ENCODE measurements around the gene SSTR1. TPM values are rescaled to one million over a fixed set of nuclear protein-coding genes. Genes with fewer than 3 reads are reported as not detected.

SSTR1 gene
- total and polyA plus RNA-seq, 2 of the 13 experiments (the other 11 are each of a cell fraction or from before 2014, with no cell fraction given) = 0.04 TPM

DNA sequence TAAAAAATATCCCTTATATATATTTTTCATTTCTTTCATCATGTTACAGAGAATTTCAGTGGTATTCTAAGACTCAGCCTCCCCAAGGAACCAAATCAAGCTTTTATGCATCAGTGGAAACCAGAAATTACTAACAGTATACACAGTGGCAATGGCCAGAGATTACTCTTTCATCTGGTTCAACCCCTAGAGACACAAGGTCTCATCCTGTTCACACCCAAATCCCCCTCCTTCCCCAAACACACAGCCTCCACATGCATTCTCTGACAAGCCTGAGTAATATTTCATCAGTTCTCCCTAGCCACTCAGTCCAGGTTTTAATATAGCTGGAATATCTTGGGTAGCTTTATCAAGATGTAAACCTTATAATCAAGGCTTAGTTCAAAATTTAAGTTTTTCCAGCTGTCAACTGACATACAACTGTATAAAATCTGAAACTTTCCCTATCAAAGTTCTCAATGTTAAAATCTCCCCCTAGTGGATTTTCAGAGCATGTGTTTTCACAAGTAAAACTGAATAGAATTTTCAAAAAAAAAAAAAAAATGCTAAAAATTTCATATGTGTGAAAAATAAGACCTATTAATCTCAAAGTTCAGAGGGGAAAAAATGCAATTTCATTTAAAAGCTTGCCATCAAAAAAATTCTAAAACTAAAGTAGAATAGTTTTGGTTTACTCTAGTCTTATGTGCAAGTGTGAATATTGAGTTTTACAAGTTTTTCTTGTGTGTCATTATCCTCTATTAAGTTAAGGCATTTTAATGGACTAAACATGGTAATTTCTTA is 10.5 kb upstream of the SSTR1 start:
- no peaks in the 10 kb centered on the region for H3K79me2 ChIP-seq (ENCODE audit: insufficient read depth, low read length)
- intact Hi-C loops (cut with micrococcal nuclease; ENCODE audit: unreplicated experiment) = loop anchor here (1.0 to 5.0 kb wide), 5 partner anchors 211 to 966 kb away; no protein-coding TSS in a partner anchor
- H2AFZ ChIP-seq (ENCODE audit: low read length) = no peak overlapping the region
- TF ChIP-seq ZNF431 (CRISPR knock-in tag; IDR thresholded peaks at IDR 0.05; ENCODE audit: borderline replicate concordance, low read depth) (no peak), HNRNPK (IDR thresholded peaks at IDR 0.05; ENCODE audit: low read depth, low read length, poor library complexity, severe bottlenecking) (peak; percentile 8), PPARG (CRISPR knock-in tag; conservative IDR thresholded peaks at IDR 0.05) (no peak), SMC3 (IDR thresholded peaks at IDR 0.05; ENCODE audit: low read length) (peak; percentile 43; the same call in 1 of the 2 replicates), STAG1 (CRISPR knock-in tag; IDR thresholded peaks at IDR 0.05) (0 out of 2 replicates have a peak, but pooled peaks have one; percentile 4), TCF12 (IDR thresholded peaks at IDR 0.05) (no peak), TCF12 (CRISPR knock-in tag; IDR thresholded peaks at IDR 0.05) (no peak)
- TF ChIP-seq, protein P1, sequence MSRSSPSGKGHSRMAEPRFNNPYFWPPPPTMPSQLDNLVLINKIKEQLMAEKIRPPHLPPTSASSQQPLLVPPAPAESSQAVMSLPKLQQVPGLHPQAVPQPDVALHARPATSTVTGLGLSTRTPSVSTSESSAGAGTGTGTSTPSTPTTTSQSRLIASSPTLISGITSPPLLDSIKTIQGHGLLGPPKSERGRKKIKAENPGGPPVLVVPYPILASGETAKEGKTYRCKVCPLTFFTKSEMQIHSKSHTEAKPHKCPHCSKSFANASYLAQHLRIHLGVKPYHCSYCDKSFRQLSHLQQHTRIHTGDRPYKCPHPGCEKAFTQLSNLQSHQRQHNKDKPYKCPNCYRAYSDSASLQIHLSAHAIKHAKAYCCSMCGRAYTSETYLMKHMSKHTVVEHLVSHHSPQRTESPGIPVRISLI (CRISPR knock-in tag; IDR thresholded peaks at IDR 0.05; ENCODE audit: borderline replicate concordance) = 0 out of 2 replicates have a peak, but pooled peaks have one; percentile 44
- TF ChIP-seq, protein P2, sequence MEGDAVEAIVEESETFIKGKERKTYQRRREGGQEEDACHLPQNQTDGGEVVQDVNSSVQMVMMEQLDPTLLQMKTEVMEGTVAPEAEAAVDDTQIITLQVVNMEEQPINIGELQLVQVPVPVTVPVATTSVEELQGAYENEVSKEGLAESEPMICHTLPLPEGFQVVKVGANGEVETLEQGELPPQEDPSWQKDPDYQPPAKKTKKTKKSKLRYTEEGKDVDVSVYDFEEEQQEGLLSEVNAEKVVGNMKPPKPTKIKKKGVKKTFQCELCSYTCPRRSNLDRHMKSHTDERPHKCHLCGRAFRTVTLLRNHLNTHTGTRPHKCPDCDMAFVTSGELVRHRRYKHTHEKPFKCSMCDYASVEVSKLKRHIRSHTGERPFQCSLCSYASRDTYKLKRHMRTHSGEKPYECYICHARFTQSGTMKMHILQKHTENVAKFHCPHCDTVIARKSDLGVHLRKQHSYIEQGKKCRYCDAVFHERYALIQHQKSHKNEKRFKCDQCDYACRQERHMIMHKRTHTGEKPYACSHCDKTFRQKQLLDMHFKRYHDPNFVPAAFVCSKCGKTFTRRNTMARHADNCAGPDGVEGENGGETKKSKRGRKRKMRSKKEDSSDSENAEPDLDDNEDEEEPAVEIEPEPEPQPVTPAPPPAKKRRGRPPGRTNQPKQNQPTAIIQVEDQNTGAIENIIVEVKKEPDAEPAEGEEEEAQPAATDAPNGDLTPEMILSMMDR (CRISPR knock-in tag; IDR thresholded peaks at IDR 0.05) = peak; percentile 29; the same call in 1 of the 2 replicates
- TF ChIP-seq, protein P3, sequence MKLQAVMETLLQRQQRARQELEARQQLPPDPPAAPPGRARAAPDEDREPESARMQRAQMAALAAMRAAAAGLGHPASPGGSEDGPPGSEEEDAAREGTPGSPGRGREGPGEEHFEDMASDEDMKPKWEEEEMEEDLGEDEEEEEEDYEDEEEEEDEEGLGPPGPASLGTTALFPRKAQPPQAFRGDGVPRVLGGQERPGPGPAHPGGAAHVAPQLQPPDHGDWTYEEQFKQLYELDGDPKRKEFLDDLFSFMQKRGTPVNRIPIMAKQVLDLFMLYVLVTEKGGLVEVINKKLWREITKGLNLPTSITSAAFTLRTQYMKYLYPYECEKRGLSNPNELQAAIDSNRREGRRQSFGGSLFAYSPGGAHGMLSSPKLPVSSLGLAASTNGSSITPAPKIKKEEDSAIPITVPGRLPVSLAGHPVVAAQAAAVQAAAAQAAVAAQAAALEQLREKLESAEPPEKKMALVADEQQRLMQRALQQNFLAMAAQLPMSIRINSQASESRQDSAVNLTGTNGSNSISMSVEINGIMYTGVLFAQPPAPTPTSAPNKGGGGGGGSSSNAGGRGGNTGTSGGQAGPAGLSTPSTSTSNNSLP (IDR thresholded peaks at IDR 0.05; ENCODE audit: low read depth, low read length) = peak; percentile 69; the same call in 1 of the 2 replicates
- TF ChIP-seq, protein P4, sequence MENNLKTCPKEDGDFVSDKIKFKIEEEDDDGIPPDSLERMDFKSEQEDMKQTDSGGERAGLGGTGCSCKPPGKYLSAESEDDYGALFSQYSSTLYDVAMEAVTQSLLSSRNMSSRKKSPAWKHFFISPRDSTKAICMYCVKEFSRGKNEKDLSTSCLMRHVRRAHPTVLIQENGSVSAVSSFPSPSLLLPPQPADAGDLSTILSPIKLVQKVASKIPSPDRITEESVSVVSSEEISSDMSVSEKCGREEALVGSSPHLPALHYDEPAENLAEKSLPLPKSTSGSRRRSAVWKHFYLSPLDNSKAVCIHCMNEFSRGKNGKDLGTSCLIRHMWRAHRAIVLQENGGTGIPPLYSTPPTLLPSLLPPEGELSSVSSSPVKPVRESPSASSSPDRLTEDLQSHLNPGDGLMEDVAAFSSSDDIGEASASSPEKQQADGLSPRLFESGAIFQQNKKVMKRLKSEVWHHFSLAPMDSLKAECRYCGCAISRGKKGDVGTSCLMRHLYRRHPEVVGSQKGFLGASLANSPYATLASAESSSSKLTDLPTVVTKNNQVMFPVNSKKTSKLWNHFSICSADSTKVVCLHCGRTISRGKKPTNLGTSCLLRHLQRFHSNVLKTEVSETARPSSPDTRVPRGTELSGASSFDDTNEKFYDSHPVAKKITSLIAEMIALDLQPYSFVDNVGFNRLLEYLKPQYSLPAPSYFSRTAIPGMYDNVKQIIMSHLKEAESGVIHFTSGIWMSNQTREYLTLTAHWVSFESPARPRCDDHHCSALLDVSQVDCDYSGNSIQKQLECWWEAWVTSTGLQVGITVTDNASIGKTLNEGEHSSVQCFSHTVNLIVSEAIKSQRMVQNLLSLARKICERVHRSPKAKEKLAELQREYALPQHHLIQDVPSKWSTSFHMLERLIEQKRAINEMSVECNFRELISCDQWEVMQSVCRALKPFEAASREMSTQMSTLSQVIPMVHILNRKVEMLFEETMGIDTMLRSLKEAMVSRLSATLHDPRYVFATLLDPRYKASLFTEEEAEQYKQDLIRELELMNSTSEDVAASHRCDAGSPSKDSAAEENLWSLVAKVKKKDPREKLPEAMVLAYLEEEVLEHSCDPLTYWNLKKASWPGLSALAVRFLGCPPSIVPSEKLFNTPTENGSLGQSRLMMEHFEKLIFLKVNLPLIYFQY (CRISPR knock-in tag; IDR thresholded peaks at IDR 0.05; ENCODE audit: borderline replicate concordance) = no peak
- no peaks in the 10 kb centered on the region for H3K36me3 ChIP-seq (replicated peaks in 1 of 2; ENCODE audit: control insufficient read depth in 1 of 2, insufficient read depth in 2 of 2, low read length in 2 of 2)
- no peaks in the 10 kb centered on the region; a peak in 1 of 5 replicates for H3K27me3 ChIP-seq (ENCODE audit: control insufficient read depth in 1 of 2, insufficient read depth in 2 of 2, low read length in 2 of 2)
- FAIRE-seq = peak; percentile 39
- CTCF ChIA-PET (ENCODE audit: low intra/inter-chr PET ratio, low total read pairs) = interaction anchor here (0.8 to 1.5 kb wide), 3 partner anchors 212 to 488 kb away, joined by 3 to 12 read pairs (median 8); no protein-coding TSS in a partner anchor
- no peaks in the 10 kb centered on the region for H3K9me3 ChIP-seq (ENCODE audit: low read length)
- no peaks in the 10 kb centered on the region for H3K4me1 ChIP-seq (ENCODE audit: insufficient read depth, low read length)
- no peak overlapping the region for H3K27ac ChIP-seq (ENCODE audit: extremely low read length, insufficient read depth, low read length)
- no peak overlapping the region for H3K4me3 ChIP-seq (replicated peaks in 1 of 3; ENCODE audit: insufficient read depth in 1 of 3, low read depth in 2 of 3, low read length in 3 of 3)
- DNase-seq (ENCODE audit: low spot score) = no peak
- in situ Hi-C loops (cut with HindIII; ENCODE audit: extremely low pct_ligation_motif_present, low pct_unique_long_range_greater_than_20kb) = no loop called here
- POLR2A ChIA-PET = no interaction called here
- H3K4me2 ChIP-seq (ENCODE audit: low read depth, low read length) = no peak overlapping the region
- H3K9ac ChIP-seq (ENCODE audit: insufficient read depth, low read depth, low read length) = no peak overlapping the region
- peak; percentile 57; the same call in 2 of the 3 replicates for ATAC-seq
- no peaks in the 10 kb centered on the region for H4K20me1 ChIP-seq (ENCODE audit: insufficient read depth, low read length)
- BruUV-seq (replicated peaks) = no TSS peak

All from HepG2 (cell line).